Glomerular visceral epithelial cell (primary cell): Measurements from ENCODE around the gene AURKA.
"Not testable (repeated sequence)": the region's sequence is repeated elsewhere in the genome, so short reads cannot be mapped to it uniquely, and the experiment has no call there.

ENCODE experiments used
- DNase-seq: peaks from one replicate; pipeline ENCODE4 v3.0.0-alpha.2; 2016; ENCODE audit errors: extremely low spot score

Gene AURKA

DNA sequence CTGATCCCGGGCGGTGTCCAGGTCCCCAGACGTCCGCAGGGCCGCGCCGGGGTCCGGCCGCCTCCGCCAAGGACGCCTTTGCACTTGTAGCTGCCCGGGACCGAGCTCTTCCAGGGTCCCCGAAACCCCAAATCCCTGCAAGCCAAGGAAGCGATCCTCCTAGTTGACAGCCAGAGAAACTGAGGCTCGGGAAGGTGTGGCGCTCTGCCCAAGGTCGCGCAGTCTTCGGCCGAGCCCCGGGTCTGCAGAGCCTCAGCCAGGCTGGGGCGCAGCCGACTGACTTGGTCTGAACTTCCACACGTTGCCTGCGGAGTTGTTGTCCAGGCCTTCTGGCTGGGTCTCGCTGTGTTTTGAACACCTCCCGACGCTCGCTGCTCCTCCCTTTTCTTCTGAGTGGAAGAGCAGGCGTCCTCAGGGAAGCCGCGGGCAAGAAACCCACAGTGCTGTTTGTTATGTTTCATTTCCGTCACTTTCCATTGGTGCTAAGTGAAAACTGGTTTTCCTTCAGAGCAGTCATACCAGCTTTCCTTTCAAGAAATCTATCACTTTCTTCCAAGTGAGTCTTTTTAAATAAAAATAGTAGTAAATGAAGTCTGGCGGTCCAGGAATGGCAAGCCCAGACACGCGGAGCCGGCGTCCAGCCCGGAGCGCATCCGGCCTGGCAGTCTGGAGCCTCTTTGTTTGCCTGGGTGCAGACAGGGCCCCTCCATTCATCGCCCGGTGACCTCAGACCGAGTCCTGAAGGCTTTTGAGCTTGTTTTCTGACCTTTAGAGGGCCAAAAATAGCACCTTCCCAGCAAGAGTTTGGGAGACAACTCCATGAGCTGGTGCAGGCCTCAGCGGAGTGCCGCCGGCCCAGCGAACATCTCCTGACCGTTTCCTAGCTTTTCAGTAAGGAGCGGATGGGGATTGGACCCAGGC is 32.5 kb downstream of the AURKA start:
- DNase-seq, result peak; percentile 66

DNA sequence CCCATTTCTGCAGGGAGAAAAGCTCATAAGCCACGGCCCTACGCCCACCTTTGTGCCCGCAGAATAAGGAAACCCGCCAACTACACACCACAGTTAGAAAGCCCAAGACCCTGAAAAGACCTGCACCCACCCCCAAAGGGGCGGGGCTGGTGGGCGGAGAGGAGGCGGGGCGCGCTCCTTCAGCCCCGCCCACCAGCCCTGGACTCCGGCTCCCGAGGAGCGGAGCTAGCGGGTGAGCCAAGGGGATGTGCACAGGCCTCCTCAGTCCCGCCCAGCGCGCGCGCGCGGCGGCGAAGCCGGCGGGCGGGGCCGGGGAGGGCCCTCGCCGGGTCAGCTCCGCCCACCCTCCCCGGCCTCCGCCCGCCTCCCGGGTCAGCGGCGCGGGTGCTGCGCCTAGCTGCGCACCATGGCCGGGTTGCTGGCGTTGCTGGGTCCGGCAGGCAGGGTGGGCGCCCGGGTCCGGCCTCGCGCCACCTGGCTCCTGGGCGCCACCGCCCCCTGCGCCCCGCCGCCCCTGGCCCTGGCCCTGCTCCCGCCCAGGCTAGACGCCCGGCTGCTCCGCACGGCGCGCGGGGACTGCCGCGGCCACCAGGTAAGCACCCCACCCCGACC is 33.3 kb downstream of the AURKA start, which contains the start of gene FAM210B:
Gene FAM210B, plus strand, starts transcription at position 375 of the 612 bp plus-strand sequence. Its CDS starts 32 bp downstream, at position 407.
- peak; percentile 93 for DNase-seq

GRCh38 chr20:56358070-56358469 is 33.9 kb downstream of the AURKA start:
- DNase-seq, result no peak

DNA sequence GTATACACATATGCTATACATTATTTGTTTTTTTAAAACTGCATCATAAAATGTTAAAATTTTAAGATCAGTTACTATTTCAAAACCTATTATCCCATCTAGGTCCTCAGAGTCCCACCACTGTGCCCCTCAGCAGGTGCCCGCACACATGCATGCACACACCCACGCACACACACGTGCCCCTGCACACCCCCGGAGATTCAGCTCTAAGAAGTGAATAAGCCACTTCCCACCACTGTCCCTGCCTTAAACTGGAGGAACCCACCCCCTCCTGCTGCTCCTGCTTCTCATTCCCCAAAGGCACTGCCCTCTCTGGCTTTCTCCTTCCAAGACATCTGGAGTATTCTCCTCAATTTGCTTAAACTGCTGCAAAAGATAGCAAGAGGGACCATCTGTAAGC is 38.7 kb downstream of the AURKA start:
- no peak for DNase-seq

GRCh38 chr20:56352345-56353055 is 39.5 kb downstream of the AURKA start:
- DNase-seq, result no peak

- DNase-seq, result peak; percentile 62
These were observed 41.2 kb downstream of the AURKA start for GRCh38 chr20:56350842-56351241.

DNA sequence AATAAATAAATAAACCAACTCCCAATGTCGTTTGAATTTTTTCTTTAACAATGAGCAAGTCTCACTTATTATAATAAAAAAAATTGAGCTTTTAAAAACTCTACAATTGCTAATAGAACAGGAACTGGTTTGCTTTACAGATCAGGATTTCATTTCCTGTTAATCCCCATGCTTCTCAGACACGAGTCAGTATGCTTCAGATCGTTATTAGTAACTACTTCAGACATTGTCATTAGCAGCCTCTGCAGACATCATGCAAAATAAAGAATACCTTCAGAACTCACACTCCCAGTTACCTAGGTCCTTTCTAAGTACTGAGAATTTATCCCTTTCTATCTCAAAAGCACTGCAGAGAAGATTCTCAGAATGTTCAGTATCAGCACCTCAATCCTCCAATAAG is 43.3 kb downstream of the AURKA start:
- DNase-seq, result no peak

GRCh38 chr20:56348305-56348693 is 43.7 kb downstream of the AURKA start:
- DNase-seq, result no peak

DNA sequence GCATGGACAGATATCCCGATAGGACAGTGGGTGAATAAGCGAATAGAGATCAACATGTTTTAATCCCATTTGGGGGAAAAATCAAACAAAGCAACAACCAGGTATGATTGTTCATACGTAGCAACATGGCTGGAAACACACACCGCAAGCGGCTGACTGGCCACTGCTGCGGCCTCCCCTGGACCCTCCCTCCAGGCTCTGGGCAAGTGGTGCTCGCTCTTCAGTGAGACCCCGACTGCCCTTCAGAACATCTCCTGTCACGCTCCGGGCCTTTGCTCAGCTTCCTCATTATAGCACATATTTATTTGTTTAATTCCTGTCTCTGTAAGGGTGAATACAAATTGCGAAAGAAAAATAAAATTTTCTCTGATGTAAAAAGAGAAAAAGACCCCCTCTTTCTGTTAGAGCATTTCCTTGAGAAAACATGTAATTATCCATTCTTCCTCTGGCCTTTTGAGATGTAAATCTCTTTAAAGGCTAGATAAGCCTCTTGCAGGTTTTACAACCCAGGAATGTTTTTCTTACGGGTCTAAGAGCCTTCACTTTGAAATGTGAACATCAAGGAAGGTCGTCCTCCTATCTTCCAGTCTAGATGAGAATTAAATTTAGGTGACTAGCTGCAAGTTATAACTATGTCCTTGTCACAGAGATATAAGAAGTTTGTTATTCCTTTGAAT is 44.2 kb downstream of the AURKA start:
- no peak for DNase-seq

- DNase-seq, result no peak
These were observed 46.1 kb downstream of the AURKA start for GRCh38 chr20:56345911-56346310.

DNA sequence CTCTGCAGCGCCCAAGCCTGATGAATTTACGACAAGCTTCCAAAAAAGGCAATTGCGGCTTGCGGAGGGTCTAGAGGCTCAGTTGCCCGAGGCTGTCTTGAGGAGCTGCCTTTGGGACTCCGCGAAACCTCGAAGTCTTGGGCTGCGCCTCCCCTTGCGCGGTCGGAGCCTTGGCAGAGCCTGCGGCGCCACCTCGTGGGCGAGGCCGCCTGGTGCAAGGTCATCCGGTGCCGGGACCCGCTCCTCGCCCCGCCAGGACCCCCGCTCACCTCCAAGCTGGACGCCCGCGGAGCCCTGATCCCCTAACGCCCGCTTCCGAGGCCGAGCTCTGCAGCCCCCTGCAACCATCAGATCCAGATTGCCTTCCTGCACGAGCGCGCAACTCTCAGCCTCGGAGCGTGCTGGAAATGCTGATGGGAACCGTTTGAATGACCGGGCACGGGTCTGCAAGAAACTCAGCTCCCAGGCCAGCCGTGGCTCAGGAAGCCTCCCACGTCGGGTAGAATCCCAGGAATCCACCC is 48.1 kb downstream of the AURKA start:
- DNase-seq, result peak; percentile 36

DNA sequence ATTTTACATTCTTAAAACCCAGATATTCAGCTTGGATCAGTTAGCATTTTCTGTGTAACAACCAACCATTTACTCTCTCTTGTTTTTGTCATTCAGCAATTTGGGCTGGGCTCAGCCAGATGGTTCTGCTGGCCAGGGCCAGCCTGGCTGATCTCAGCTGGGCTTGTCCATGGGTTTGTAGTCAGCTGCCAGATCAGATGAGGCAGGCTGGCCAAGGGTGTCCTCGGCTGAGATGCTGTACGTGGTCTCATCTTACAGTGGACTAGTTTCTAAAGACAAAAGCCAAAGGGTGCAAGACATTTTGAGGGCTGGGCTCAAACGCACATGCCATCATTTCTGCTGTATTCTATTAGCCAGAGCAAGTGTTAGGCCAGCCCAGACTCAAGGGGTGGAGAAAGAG is 49.2 kb downstream of the AURKA start:
- no peak for DNase-seq

GRCh38 chr20:56336709-56337108 is 55.3 kb downstream of the AURKA start:
- DNase-seq, result not testable (repeated sequence)

- peak; percentile 13 for DNase-seq
These were observed 63.2 kb downstream of the AURKA start for GRCh38 chr20:56328861-56329260.

DNA sequence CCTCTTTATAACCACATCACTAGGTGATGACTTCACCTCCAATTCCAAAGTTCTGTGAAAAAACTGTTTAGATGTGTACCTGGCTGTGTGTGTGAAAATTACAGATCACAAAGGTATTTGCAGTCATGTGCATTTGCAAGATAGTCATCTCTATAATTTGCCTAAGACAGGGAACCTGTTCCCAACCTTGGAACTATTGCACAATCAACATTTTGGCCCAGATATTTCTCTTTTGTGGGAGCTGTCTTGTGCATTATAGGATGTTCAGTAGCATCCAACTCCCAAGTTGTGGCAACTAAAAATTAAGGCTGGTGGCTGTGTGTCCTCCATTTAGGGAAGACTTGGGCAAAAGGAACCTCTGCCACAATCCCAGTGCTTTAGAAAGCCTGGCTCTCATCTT is 67.2 kb downstream of the AURKA start:
- no peak for DNase-seq

DNA sequence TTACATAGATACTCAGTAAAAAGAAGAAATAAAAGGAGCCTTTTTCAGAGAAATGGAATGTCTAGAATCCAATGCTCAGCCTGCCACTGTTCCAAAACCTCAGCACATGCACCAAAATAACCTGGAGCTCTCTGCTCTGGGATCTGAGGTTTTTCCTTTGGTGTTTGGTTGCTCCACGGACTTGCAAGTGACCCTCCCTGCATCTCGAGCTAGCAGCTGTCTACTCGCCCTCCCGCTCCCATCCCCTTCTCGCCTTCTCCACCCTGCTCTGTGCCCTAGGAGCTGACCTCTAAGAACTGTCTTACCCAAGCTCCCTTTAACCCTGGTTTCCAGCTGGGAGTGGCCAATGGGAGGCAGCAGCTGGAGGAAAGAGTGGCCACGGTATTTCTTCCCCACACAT is 68.4 kb downstream of the AURKA start:
- DNase-seq, result no peak

DNA sequence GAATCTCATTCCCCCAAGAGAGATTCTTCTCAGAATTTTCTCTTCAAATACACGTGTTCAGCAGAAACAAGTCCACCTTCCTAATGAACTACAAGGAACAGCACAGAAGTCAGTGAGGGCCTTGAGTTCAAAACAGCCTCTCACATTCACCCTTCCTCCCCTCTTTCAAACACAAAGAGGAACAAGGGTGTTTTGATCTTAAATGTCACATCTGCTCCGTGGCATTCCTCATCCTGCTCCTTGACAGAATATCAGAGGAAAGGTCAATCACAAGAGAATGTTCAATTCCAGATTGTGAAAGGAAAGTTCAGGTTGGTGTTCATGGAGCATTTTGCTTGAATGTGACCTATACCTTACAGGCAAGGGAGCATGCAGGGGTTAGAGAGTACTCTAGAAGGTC is 68.8 kb downstream of the AURKA start:
- DNase-seq, result no peak

DNA sequence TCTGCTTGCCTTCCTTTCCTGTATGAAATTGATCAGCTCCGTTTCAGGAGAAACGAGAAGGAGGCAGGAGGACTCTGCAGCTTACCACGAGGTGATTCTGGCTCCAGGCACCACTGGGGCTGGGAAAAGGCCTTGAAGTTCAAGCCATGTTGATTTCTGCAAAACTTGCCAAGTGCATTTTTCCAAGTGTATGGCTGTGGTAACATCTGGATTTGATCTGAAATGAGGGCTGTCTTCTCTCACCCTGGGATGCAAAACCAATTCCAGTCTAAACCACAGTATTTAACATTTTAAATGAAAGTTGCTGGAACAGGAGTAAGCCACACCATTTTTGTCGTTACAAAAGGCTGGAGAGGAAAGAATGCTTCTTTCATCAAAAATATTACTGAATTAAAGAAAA is 69.3 kb downstream of the AURKA start:
- no peak for DNase-seq
